ENCODE results near the gene CD6.

Gene CD6

DNA sequence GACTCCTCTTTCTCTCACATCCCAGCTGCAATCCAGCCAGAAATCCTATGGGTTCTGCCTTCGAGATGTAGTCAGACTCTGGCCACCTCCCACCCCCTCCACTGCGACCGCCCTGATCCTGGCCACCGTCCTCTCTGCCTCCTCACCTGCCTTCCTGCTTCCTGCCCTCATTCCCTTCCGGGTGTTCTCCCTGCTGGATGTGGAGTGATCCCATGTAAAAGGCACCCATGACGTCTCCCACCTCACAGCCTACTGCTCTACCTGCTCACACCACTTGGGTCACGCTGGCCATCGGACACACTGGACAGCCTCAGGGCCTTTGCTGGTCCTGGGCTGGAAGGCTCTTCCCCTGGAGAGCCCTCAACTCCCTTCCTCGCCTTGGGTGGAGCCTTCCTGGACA is 97.1 kb downstream of the CD6 start:
- Mint-ChIP-seq H3K36me3 (no peaks in the 10 kb centered on the region), H3K4me1 (peaks cover 30% of the 10 kb centered on the region), H3K27ac (peak overlapping the region; percentile 4), H3K27me3 (no peaks in the 10 kb centered on the region), H3K4me3 (no peak overlapping the region), H3K9me3 (no peaks in the 10 kb centered on the region)
- ATAC-seq (ENCODE audit: low read depth) (no peak), DNase-seq (ENCODE audit: low spot score in 2 of 2) (no peak)

DNA sequence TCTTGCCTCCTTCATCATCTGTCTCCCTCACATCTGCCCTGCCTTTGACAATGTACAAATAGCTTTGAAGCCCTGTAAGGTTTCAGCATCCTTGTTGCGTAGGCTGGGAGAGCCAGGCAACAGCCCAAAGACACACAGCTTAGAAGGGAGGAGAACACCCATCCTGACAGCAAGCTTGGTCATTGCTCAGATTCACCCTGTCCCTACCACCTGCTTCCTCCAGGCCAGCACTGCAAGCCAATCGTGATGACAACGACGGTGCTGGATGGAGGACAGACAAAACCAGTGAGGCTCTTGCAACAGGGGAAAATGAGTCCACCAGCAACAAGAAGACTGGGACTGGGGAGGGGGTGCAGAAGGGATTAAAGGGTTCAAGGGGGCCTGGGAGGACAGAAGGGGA is 97.9 kb downstream of the CD6 start:
- DNase-seq (ENCODE audit: low spot score in 2 of 2), result no peak

More for the DNA sequence above, 97.9 kb downstream of the CD6 start:
- H3K4me3 Mint-ChIP-seq, result no peak overlapping the region
- H3K4me1 Mint-ChIP-seq, result peaks cover 30% of the 10 kb centered on the region
- H3K9me3 Mint-ChIP-seq, result no peaks in the 10 kb centered on the region
- no peak overlapping the region for H3K27ac Mint-ChIP-seq
- no peaks in the 10 kb centered on the region for H3K36me3 Mint-ChIP-seq
- ATAC-seq (ENCODE audit: low read depth), result no peak
- H3K27me3 Mint-ChIP-seq, result no peaks in the 10 kb centered on the region
